HEK293 (cell line): ENCODE measurements around the gene GPS1.

Experiments
- BCL11A ChIP-seq: fragments of 450-650 bp; formaldehyde crosslinking; IDR thresholded peaks from 2 replicates; pipeline ENCODE4 v1.5.1; 2016; ENCODE audit warnings: low read depth, missing biosample characterization, missing genetic modification characterization
- BCL11B ChIP-seq: fragments of 450-650 bp; formaldehyde crosslinking; IDR thresholded peaks from 2 replicates; pipeline ENCODE4 v1.5.1; 2016; ENCODE audit warnings: low read depth, missing biosample characterization, missing genetic modification characterization
- EGR2 ChIP-seq: fragments of 450-650 bp; formaldehyde crosslinking; IDR thresholded peaks from 2 replicates; pipeline ENCODE4 v1.5.1; 2016; ENCODE audit warnings: low read depth, missing biosample characterization, missing genetic modification characterization
- GLIS2 ChIP-seq: fragments of 450-650 bp; formaldehyde crosslinking; IDR thresholded peaks from 2 replicates; pipeline ENCODE4 v1.5.1; 2016; ENCODE audit warnings: missing biosample characterization, missing genetic modification characterization
- HOXC10 ChIP-seq: sonication (generic); formaldehyde crosslinking; IDR thresholded peaks from 2 replicates; pipeline ENCODE4 v1.8.1; 2023; ENCODE audit warnings: mild to moderate bottlenecking, missing genetic modification reagents
- SP2 ChIP-seq: fragments of 450-650 bp; formaldehyde crosslinking; IDR thresholded peaks from 2 replicates; pipeline ENCODE4 v1.5.1; 2016; ENCODE audit warnings: missing biosample characterization, missing genetic modification characterization
- TCF7L2 ChIP-seq: IDR thresholded peaks from 2 replicates; pipeline ENCODE4 v1.6.1; 2011; ENCODE audit warnings: low read depth, mild to moderate bottlenecking, inconsistent platforms, low read length, moderate library complexity, borderline replicate concordance
- ZBTB20 ChIP-seq: fragments of 450-650 bp; formaldehyde crosslinking; IDR thresholded peaks from 2 replicates; pipeline ENCODE4 v1.5.1; 2016; ENCODE audit warnings: missing biosample characterization, missing genetic modification characterization
- ZBTB21 ChIP-seq: fragments of 450-650 bp; formaldehyde crosslinking; IDR thresholded peaks from 2 replicates; pipeline ENCODE4 v1.5.1; 2017; ENCODE audit warnings: missing biosample characterization, missing genetic modification characterization
- ZBTB7A ChIP-seq: fragments of 450-650 bp; formaldehyde crosslinking; IDR thresholded peaks from 2 replicates; pipeline ENCODE4 v1.5.1; 2016; ENCODE audit warnings: low read depth, missing biosample characterization, missing genetic modification characterization
- ZBTB8A ChIP-seq: fragments of 450-650 bp; formaldehyde crosslinking; IDR thresholded peaks from 2 replicates; pipeline ENCODE4 v1.5.1; 2016; ENCODE audit warnings: missing biosample characterization, missing genetic modification characterization
- ZIC2 ChIP-seq: fragments of 450-650 bp; formaldehyde crosslinking; IDR thresholded peaks from 2 replicates; pipeline ENCODE4 v1.5.1; 2016; ENCODE audit warnings: missing biosample characterization, missing genetic modification characterization
- ZNF174 ChIP-seq: fragments of 450-650 bp; formaldehyde crosslinking; IDR thresholded peaks from 2 replicates; pipeline ENCODE4 v1.5.0; 2017; ENCODE audit warnings: missing biosample characterization, mild to moderate bottlenecking, missing genetic modification characterization
- ZNF274 ChIP-seq, 2 experiments: fragments of 200-500 bp in 1 of 2; fragments of 450-650 bp in 1 of 2; sonication (Bioruptor generic) in 1 of 2; formaldehyde crosslinking in 1 of 2; IDR thresholded peaks; 2 replicates each; pipeline versions ENCODE4 v1.5.1 to v1.6.1; 2014 to 2016; ENCODE audit warnings: borderline replicate concordance in 1 of 2, inconsistent platforms in 1 of 2, low read length in 1 of 2, missing biosample characterization in 1 of 2, missing genetic modification characterization in 1 of 2
- ZNF341 ChIP-seq: fragments of 450-650 bp; formaldehyde crosslinking; IDR thresholded peaks from 2 replicates; pipeline ENCODE4; 2016; ENCODE audit warnings: low read depth, missing biosample characterization, missing genetic modification characterization
- ZNF416 ChIP-seq: fragments of 450-650 bp; formaldehyde crosslinking; IDR thresholded peaks from 2 replicates; pipeline ENCODE4 v1.5.1; 2016; ENCODE audit warnings: missing biosample characterization, missing genetic modification characterization
- ZNF501 ChIP-seq: fragments of 450-650 bp; formaldehyde crosslinking; IDR thresholded peaks from 2 replicates; pipeline ENCODE4 v1.5.1; 2016; ENCODE audit warnings: missing biosample characterization, missing genetic modification characterization
- ZNF510 ChIP-seq: fragments of 450-650 bp; formaldehyde crosslinking; IDR thresholded peaks from 2 replicates; pipeline ENCODE4 v1.5.1; 2018; ENCODE audit warnings: mild to moderate bottlenecking, missing genetic modification characterization, missing biosample characterization; ENCODE audit not compliant: insufficient replicate concordance
- ZNF529 ChIP-seq: fragments of 450-650 bp; formaldehyde crosslinking; IDR thresholded peaks from 2 replicates; pipeline ENCODE4 v1.5.1; 2017; ENCODE audit warnings: missing genetic modification characterization, missing biosample characterization; ENCODE audit not compliant: insufficient replicate concordance
- ZNF561 ChIP-seq: fragments of 450-650 bp; IDR thresholded peaks from 2 replicates; pipeline ENCODE4 v1.5.1; 2018; ENCODE audit warnings: missing biosample characterization, missing genetic modification characterization, borderline replicate concordance
- ZNF600 ChIP-seq: fragments of 450-650 bp; formaldehyde crosslinking; IDR thresholded peaks from 2 replicates; pipeline ENCODE4 v1.5.1; 2016; ENCODE audit warnings: missing biosample characterization, missing genetic modification characterization
- ZNF670 ChIP-seq: fragments of 450-650 bp; formaldehyde crosslinking; IDR thresholded peaks from 2 replicates; pipeline ENCODE4 v1.5.1; 2016; ENCODE audit warnings: missing biosample characterization, missing genetic modification characterization, low read depth
- ZNF768 ChIP-seq: fragments of 450-650 bp; formaldehyde crosslinking; IDR thresholded peaks from 2 replicates; pipeline ENCODE4 v1.5.1; 2018; ENCODE audit warnings: missing biosample characterization, mild to moderate bottlenecking, missing genetic modification characterization
- ZNF830 ChIP-seq: fragments of 450-650 bp; IDR thresholded peaks from 2 replicates; pipeline ENCODE4 v1.5.0; 2018; ENCODE audit warnings: missing biosample characterization, missing genetic modification characterization, low read depth, mild to moderate bottlenecking, moderate library complexity
- TF ChIP-seq, protein P1 (sequence below): fragments of 450-650 bp; formaldehyde crosslinking; IDR thresholded peaks from 2 replicates; pipeline ENCODE4 v1.5.1; 2016; ENCODE audit warnings: missing biosample characterization, missing genetic modification characterization
- TF ChIP-seq, protein P2 (sequence below): fragments of 450-650 bp; formaldehyde crosslinking; IDR thresholded peaks from 2 replicates; pipeline ENCODE4; 2016; ENCODE audit warnings: missing biosample characterization, missing genetic modification characterization
- TF ChIP-seq, protein P3 (sequence below): fragments of 450-650 bp; formaldehyde crosslinking; IDR thresholded peaks from 2 replicates; pipeline ENCODE4 v1.5.1; 2016; ENCODE audit warnings: missing biosample characterization, missing genetic modification characterization, low read depth
- TF ChIP-seq, protein P4 (sequence below): fragments of 450-650 bp; formaldehyde crosslinking; IDR thresholded peaks from 2 replicates; pipeline ENCODE4 v1.5.1; 2017; ENCODE audit warnings: missing biosample characterization, missing genetic modification characterization
- TF ChIP-seq, protein P5 (sequence below): fragments of 450-650 bp; formaldehyde crosslinking; IDR thresholded peaks from 2 replicates; pipeline ENCODE4 v1.5.1; 2017; ENCODE audit warnings: missing biosample characterization, missing genetic modification characterization
- TF ChIP-seq, protein P6 (sequence below): fragments of 450-650 bp; IDR thresholded peaks from 2 replicates; pipeline ENCODE4 v1.5.1; 2018; ENCODE audit warnings: missing biosample characterization, missing genetic modification characterization

The GPS1 gene

DNA sequence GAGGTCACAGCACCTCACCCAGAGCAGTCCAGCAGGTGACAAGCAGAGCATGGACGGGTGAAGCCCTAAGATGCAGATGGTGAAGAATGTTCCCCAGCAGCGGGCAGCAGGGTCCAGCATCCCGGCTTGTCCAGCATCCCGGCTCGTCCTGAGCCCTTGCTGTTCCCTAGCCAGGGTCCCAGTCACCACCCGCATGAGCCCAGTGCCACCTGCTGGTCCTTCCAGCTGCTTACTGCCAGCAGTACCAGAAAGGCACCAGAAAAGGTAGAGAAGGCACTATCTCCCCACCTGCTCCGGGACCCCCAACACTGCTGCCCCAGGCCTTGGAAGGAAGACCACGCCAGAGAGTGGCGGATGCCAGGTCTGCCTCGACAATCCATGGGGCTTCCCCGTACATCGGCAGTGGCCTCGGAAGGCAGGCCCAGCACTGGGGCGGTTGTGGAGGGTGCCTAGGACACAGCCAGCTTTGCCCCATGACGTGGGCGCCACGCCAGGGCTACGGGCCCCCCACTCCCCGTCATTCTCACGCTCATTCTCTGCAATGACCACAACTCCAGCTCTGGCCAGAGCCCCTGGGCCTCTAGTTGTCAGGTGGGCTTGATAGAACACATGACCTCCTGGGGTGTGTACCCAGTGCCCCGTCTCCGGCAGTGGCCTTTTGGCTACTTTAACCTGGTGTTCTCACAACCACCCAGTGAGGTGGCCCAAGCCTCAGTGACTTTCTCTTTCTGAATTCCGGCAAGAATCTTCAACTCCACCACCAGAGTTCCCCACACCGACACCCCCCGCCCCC, 30.4 kb upstream of the GPS1 start (continued):
- no peak for TF ChIP-seq ZNF274 (IDR thresholded peaks at IDR 0.05; ENCODE audit: low read length)
- TF ChIP-seq ZNF274 (tag by site-specific recombination; IDR thresholded peaks at IDR 0.05; ENCODE audit: borderline replicate concordance), result no peak
- TF ChIP-seq ZNF174 (tag by site-specific recombination), result no peak
- TF ChIP-seq ZNF670 (tag by site-specific recombination), result no peak
- TF ChIP-seq ZBTB7A (tag by site-specific recombination), result 0 out of 2 replicates have a peak, but pooled peaks have one; percentile 30
- TF ChIP-seq ZNF510 (tag by site-specific recombination), result no peak
- TF ChIP-seq, protein P1, sequence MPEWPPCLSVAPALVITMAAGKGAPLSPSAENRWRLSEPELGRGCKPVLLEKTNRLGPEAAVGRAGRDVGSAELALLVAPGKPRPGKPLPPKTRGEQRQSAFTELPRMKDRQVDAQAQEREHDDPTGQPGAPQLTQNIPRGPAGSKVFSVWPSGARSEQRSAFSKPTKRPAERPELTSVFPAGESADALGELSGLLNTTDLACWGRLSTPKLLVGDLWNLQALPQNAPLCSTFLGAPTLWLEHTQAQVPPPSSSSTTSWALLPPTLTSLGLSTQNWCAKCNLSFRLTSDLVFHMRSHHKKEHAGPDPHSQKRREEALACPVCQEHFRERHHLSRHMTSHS, result no peak
- peak; percentile 42; the same call in 1 of the 2 replicates for TF ChIP-seq ZNF341 (tag by site-specific recombination)
- TF ChIP-seq ZBTB21 (tag by site-specific recombination), result no peak
- TF ChIP-seq, protein P2, sequence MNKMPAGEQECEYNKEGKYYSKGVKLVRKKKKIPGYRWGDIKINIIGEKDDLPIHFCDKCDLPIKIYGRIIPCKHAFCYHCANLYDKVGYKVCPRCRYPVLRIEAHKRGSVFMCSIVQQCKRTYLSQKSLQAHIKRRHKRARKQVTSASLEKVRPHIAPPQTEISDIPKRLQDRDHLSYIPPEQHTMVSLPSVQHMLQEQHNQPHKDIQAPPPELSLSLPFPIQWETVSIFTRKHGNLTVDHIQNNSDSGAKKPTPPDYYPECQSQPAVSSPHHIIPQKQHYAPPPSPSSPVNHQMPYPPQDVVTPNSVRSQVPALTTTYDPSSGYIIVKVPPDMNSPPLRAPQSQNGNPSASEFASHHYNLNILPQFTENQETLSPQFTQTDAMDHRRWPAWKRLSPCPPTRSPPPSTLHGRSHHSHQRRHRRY, result no peak
- TF ChIP-seq, protein P3, sequence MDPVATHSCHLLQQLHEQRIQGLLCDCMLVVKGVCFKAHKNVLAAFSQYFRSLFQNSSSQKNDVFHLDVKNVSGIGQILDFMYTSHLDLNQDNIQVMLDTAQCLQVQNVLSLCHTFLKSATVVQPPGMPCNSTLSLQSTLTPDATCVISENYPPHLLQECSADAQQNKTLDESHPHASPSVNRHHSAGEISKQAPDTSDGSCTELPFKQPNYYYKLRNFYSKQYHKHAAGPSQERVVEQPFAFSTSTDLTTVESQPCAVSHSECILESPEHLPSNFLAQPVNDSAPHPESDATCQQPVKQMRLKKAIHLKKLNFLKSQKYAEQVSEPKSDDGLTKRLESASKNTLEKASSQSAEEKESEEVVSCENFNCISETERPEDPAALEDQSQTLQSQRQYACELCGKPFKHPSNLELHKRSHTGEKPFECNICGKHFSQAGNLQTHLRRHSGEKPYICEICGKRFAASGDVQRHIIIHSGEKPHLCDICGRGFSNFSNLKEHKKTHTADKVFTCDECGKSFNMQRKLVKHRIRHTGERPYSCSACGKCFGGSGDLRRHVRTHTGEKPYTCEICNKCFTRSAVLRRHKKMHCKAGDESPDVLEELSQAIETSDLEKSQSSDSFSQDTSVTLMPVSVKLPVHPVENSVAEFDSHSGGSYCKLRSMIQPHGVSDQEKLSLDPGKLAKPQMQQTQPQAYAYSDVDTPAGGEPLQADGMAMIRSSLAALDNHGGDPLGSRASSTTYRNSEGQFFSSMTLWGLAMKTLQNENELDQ (tag by site-specific recombination), result no peak
- no peak for TF ChIP-seq ZNF561 (tag by site-specific recombination)
- no peak for TF ChIP-seq SP2
- no peak for TF ChIP-seq ZNF768 (tag by site-specific recombination)
- peak; percentile 64; the same call in 1 of the 2 replicates for TF ChIP-seq BCL11B (tag by site-specific recombination)
- TF ChIP-seq, protein P4, sequence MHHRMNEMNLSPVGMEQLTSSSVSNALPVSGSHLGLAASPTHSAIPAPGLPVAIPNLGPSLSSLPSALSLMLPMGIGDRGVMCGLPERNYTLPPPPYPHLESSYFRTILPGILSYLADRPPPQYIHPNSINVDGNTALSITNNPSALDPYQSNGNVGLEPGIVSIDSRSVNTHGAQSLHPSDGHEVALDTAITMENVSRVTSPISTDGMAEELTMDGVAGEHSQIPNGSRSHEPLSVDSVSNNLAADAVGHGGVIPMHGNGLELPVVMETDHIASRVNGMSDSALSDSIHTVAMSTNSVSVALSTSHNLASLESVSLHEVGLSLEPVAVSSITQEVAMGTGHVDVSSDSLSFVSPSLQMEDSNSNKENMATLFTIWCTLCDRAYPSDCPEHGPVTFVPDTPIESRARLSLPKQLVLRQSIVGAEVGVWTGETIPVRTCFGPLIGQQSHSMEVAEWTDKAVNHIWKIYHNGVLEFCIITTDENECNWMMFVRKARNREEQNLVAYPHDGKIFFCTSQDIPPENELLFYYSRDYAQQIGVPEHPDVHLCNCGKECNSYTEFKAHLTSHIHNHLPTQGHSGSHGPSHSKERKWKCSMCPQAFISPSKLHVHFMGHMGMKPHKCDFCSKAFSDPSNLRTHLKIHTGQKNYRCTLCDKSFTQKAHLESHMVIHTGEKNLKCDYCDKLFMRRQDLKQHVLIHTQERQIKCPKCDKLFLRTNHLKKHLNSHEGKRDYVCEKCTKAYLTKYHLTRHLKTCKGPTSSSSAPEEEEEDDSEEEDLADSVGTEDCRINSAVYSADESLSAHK (tag by site-specific recombination), result no peak
- TF ChIP-seq ZNF529 (tag by site-specific recombination), result no peak
- TF ChIP-seq BCL11A (tag by site-specific recombination), result peak; percentile 64; the same call in 1 of the 2 replicates
- peak; percentile 81 for TF ChIP-seq ZBTB8A (tag by site-specific recombination)
- TF ChIP-seq HOXC10 (CRISPR knock-in tag), result no peak
- TF ChIP-seq ZBTB20 (tag by site-specific recombination), result no peak
- TF ChIP-seq ZNF600, result peak; percentile 47
- TF ChIP-seq ZNF501 (tag by site-specific recombination), result no peak
- TF ChIP-seq, protein P5, sequence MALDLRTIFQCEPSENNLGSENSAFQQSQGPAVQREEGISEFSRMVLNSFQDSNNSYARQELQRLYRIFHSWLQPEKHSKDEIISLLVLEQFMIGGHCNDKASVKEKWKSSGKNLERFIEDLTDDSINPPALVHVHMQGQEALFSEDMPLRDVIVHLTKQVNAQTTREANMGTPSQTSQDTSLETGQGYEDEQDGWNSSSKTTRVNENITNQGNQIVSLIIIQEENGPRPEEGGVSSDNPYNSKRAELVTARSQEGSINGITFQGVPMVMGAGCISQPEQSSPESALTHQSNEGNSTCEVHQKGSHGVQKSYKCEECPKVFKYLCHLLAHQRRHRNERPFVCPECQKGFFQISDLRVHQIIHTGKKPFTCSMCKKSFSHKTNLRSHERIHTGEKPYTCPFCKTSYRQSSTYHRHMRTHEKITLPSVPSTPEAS (tag by site-specific recombination), result no peak
- TF ChIP-seq ZNF830 (tag by site-specific recombination), result no peak
- TF ChIP-seq GLIS2 (tag by site-specific recombination), result peak; percentile 62; the same call in 1 of the 2 replicates
- no peak for TF ChIP-seq EGR2
- TF ChIP-seq, protein P6, sequence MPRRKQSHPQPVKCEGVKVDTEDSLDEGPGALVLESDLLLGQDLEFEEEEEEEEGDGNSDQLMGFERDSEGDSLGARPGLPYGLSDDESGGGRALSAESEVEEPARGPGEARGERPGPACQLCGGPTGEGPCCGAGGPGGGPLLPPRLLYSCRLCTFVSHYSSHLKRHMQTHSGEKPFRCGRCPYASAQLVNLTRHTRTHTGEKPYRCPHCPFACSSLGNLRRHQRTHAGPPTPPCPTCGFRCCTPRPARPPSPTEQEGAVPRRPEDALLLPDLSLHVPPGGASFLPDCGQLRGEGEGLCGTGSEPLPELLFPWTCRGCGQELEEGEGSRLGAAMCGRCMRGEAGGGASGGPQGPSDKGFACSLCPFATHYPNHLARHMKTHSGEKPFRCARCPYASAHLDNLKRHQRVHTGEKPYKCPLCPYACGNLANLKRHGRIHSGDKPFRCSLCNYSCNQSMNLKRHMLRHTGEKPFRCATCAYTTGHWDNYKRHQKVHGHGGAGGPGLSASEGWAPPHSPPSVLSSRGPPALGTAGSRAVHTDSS (tag by site-specific recombination), result no peak
- TF ChIP-seq ZNF416 (tag by site-specific recombination), result no peak
- TF ChIP-seq ZIC2, result peak; percentile 57
- no peak for TF ChIP-seq TCF7L2
